Mesothelial cell of epicardium (in vitro differentiated cells): ENCODE results near the gene ZSCAN30. TPM values are rescaled to one million over a fixed set of nuclear protein-coding genes. Genes with fewer than 3 reads are reported as not detected.

Source experiments
- DNase-seq, 2 experiments: peaks; one replicate each; pipeline ENCODE4 v3.0.0; 2021; ENCODE audit warnings: low spot score in 2 of 2; ENCODE audit not compliant: unreplicated experiment in 2 of 2
- H3K27ac Mint-ChIP-seq: 2 replicates; pipeline ENCODE4 v1.8.0; 2021; ENCODE audit warnings: mixed read lengths
- H3K27me3 Mint-ChIP-seq: 2 replicates; pipeline ENCODE4 v1.8.0; 2021; ENCODE audit warnings: low read depth, mixed read lengths
- H3K36me3 Mint-ChIP-seq: 2 replicates; pipeline ENCODE4 v1.8.0; 2021; ENCODE audit warnings: mixed read lengths
- H3K4me1 Mint-ChIP-seq: 2 replicates; pipeline ENCODE4 v1.8.0; 2021; ENCODE audit warnings: mixed read lengths
- H3K4me3 Mint-ChIP-seq: 2 replicates; pipeline ENCODE4 v1.8.0; 2021; ENCODE audit warnings: mild to moderate bottlenecking, moderate library complexity, mixed read lengths
- H3K9me3 Mint-ChIP-seq: 2 replicates; pipeline ENCODE4 v1.8.0; 2021; ENCODE audit warnings: mixed read lengths
- CTCF ChIP-seq: fragments of 200-600 bp; sonication (generic); IDR thresholded peaks from one replicate; pipeline ENCODE4 v1.5.0; 2021; ENCODE audit warnings: antibody characterized with exemption; ENCODE audit not compliant: unreplicated experiment
- total RNA-seq: library from RNA; stranded (reverse); gene quantifications from 3 replicates; pipeline ENCODE4 v1.2.1, GENCODE V29; 2021

ZSCAN30 gene
- total RNA-seq, 1 donor from 2014 or later: 27.1 TPM

- peaks cover 40% of the 10 kb centered on the region for H3K36me3 Mint-ChIP-seq
- peaks cover 10% of the 10 kb centered on the region for H3K9me3 Mint-ChIP-seq
- no peak overlapping the region for H3K4me3 Mint-ChIP-seq
- no peak for DNase-seq
- peaks cover 2% of the 10 kb centered on the region for H3K4me1 Mint-ChIP-seq
- H3K27ac Mint-ChIP-seq: no peak overlapping the region
- H3K27me3 Mint-ChIP-seq: no peaks in the 10 kb centered on the region
- TF ChIP-seq CTCF: no peak
Measured at GRCh38 chr18:35331367-35332087, 41.5 kb upstream of the ZSCAN30 start.

GRCh38 chr18:35328868-35329267 is 38.8 kb upstream of the ZSCAN30 start:
- H3K27me3 Mint-ChIP-seq: no peaks in the 10 kb centered on the region

GRCh38 chr18:35326695-35327387 is 36.8 kb upstream of the ZSCAN30 start:
- H3K4me3 Mint-ChIP-seq: no peak overlapping the region
- no peak for DNase-seq
- no peak overlapping the region for H3K27ac Mint-ChIP-seq
- peaks cover 10% of the 10 kb centered on the region for H3K9me3 Mint-ChIP-seq
- no peaks in the 10 kb centered on the region for H3K4me1 Mint-ChIP-seq
- no peaks in the 10 kb centered on the region for H3K27me3 Mint-ChIP-seq
- TF ChIP-seq CTCF: no peak
- H3K36me3 Mint-ChIP-seq: peaks cover 6% of the 10 kb centered on the region

More at GRCh38 chr18:35328868-35329267, 38.8 kb upstream of the ZSCAN30 start:
- no peak overlapping the region for H3K4me3 Mint-ChIP-seq
- no peaks in the 10 kb centered on the region for H3K4me1 Mint-ChIP-seq
- H3K36me3 Mint-ChIP-seq: peaks cover 18% of the 10 kb centered on the region
- H3K9me3 Mint-ChIP-seq: peaks cover 10% of the 10 kb centered on the region
- no peak for TF ChIP-seq CTCF
- no peak overlapping the region for H3K27ac Mint-ChIP-seq
- DNase-seq: no peak

- Mint-ChIP-seq H3K9me3 (peaks cover 10% of the 10 kb centered on the region), H3K27ac (no peak overlapping the region)
Measured at GRCh38 chr18:35324926-35325655, 35.1 kb upstream of the ZSCAN30 start.

More at GRCh38 chr18:35324926-35325655, 35.1 kb upstream of the ZSCAN30 start:
- TF ChIP-seq CTCF: no peak
- Mint-ChIP-seq H3K27me3 (no peaks in the 10 kb centered on the region), H3K4me1 (no peaks in the 10 kb centered on the region), H3K36me3 (peaks cover 6% of the 10 kb centered on the region), H3K4me3 (no peak overlapping the region)
- DNase-seq: no peak
